DMS 273 treated with DMSO at 0.1 percent for 48 hours (cell line): ENCODE data around the gene MAVS.
"Not testable (repeated sequence)": the region's sequence is repeated elsewhere in the genome, so short reads cannot be mapped to it uniquely, and the experiment has no call there.

Source experiments
- DNase-seq: peaks from one replicate; lab custom pipeline; 2025; lab: John Stamatoyannopoulos, UW

Gene MAVS

GRCh38 chr20:3815703-3816315, 30.8 kb upstream of the MAVS start:
- no peak for DNase-seq

GRCh38 chr20:3818155-3819151, 28.2 kb upstream of the MAVS start:
- peak; percentile 81 for DNase-seq

DNA sequence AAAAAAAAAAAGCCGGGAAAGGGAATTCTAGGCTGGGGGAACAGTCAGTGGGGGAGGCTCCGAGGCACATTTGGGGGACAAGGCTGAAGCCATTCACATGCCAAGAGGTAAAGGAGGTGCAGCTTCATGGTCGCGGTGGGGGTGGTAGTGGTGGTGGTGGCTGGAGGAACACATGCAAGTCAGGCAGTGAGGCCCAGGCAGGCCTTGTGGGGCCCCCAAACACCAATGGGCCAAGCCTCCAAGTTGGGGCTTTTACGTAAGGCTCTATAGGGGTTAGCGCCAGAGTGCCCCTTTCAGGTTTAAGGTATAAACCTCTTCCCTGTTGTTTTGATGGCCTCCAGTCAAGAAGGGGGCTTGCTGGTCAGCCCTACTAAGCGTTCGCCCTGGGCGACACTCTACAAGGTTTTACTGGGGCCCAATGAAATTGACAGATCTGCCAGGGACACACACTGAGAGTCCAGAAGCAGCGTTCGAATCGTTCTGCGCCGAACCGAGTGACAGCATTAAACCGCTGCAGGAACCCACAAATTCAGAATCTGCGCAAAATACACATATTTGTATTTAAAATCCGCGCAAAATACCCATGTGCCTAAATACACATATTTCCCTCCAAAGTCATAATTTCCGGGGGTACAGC, 27.1 kb upstream of the MAVS start:
- DNase-seq, result no peak

GRCh38 chr20:3820048-3820900, 26.4 kb upstream of the MAVS start, which contains the start of gene AP5S1:
AP5S1 (plus strand) TSS chr20:3820547; CDS start chr20:3822118, 1,571 bp downstream.
- peak; percentile 88 for DNase-seq

- DNase-seq, result no peak
Measured at GRCh38 chr20:3820901-3821727, 25.5 kb upstream of the MAVS start.

- no peak for DNase-seq
Measured at GRCh38 chr20:3821996-3822395, 24.6 kb upstream of the MAVS start.

GRCh38 chr20:3823881-3824280, 22.8 kb upstream of the MAVS start:
- no peak for DNase-seq

DNA sequence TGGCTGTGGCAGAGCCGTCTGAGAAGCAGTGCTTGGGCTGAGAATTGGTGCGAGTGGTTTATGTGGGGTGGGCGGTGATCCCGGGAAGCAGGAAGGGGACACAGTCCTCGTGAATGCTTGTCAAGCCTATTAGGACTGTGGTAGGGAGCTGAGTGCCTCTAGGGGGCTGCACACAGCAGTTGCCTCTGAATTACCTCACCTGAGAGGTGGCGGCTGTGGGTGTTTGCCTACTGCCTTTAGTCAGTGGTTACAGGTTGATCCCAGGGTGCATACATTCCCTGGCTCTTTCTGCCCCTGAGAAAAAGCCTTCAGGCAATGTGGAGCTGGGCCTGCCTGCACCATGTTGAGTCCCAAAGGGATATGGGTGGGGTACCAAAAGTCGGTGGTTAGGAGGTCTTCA, 21.1 kb upstream of the MAVS start:
- DNase-seq, result no peak

DNA sequence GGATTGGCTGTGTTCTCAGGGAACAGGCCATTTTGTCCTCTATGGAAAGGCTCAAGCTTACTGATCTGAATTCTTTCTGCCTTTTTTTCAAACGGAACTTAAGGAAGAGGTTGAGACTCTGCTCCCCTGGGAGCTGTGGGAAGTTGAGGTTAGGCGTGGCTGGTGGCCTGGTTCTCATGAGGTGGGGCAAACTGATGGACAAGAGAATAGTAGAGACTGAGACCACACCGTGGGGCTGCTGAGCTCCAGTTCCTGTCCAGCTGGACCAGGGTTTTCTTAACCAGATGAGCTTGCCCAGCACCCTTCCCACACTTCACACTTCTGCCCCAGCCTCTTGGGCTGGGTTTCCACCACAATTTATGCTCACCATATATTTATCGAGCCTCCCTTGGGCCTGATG, 20.2 kb upstream of the MAVS start:
- DNase-seq, result no peak

- no peak for DNase-seq
Measured at GRCh38 chr20:3828798-3829197, 17.8 kb upstream of the MAVS start.

DNA sequence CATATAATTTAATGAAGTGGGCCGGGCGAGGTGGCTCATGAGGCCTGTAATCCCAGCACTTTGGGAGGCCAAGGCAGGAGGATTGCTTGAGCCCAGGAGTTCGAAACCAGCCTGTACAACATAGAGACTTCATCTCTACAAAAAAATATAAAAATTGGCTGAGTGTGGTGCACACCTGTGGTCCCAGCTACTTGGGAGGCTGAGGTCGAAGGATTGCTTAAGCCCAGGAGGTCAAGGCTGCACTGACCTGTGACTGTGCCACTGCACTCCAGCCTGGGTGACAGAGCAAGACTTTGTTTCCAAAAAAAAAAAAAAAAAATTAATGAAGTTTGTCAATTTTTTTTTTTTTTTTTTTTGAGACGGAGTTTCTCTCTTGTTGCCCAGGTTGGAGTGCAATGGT, 16.7 kb upstream of the MAVS start:
- DNase-seq, result not testable (repeated sequence)

DNA sequence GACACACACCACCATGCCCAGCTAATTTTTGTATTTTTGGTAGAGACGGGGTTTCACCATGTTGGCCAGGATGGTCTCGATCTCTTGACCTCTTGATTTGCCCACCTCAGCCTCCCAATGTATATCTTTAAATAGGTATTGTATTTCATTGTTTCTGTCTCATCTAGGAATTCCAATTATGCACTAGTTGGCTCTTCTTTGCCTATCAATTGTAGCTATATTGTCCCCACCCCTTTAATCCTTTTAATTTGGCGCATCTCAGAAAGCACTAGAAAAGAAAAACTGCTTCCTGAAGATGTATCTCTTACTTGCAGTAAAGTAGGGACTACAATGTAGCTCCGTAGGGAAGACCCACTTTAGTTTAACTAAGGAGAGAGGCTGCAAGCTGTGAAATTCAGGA, 10.5 kb upstream of the MAVS start:
- DNase-seq, result no peak

DNA sequence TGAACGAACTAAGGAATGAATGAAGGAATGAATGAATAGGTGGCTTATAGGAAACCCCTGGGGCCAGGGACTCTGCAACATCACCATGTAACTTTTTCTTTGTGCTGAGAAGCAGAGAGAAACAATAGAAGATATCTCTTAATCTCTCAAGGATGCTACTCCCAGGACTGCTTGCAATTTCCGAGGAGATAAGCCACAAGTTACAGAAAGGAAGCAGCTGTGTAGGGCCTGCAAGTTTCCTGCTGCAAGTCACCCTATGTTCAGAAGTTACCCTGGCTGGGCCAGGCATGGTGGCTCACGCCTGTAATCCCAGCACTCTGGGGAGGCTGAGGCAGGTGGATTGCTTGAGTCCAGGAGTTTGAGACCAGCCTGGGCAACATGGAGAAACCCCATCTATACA, 7.3 kb upstream of the MAVS start:
- no peak for DNase-seq

- DNase-seq, result not testable (repeated sequence)
Measured at GRCh38 chr20:3840201-3840600, 6.4 kb upstream of the MAVS start.

- DNase-seq, result no peak
Measured at GRCh38 chr20:3842348-3842930, 4.2 kb upstream of the MAVS start.

DNA sequence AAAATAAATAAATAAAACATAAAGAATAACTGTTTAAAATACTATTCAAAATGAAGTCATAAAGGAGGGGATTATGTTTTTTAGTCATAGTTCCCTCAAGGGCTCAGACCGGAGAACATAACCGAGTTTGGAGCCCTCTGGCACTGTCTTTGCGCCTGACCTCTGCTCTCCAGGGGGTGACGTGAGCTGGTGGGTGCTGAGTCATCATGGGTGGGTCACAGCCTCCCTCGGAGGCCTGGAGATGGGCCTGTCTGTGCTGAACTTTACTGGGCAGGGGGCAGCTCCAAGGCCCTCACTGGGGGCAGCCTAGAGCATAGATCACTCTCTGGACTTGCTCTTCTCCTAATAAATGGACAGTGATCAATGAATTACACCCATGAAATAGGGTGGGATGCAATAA, 3.1 kb upstream of the MAVS start:
- DNase-seq, result no peak

DNA sequence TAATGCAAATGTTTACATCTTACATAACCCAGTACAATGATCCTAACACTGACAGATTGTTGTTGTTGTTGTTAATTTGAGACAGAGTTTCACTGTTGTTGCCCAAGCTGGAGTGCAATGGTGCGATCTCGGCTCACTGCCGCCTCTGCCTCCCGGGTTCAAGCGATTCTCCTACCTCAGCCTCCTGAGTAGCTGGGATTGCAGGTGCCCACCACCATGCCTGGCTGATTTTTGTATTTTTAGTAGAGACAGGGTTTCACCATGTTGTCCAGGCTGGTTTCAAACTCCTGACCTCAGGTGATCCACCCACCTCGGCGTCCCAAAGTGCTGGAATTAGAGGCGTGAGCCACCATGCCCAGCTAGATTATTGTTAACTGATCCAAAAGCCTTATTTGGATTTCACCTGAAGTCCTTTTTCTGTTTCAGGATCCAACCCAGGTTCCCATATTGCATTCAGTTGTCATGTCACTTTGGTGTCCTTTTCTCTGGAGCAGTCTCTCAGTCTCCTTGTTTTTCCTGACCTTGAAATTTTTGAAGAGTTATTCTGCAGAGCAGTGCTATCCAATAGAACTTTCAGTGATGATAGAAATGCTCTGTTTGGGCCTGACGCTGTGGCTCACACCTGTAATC, 2.5 kb upstream of the MAVS start:
- DNase-seq, result not testable (repeated sequence)

- no peak for DNase-seq
Measured at GRCh38 chr20:3846378-3846739, 275 bp upstream of the MAVS start.

- no peak for DNase-seq
Measured at GRCh38 chr20:3847429-3847940, 851 bp downstream of the MAVS start.

GRCh38 chr20:3848565-3848964, 1.9 kb downstream of the MAVS start:
- no peak for DNase-seq
